H1 (cell line): ENCODE results near the gene DISC1. TPM values are rescaled to one million over a fixed set of nuclear protein-coding genes. Genes with fewer than 3 reads are reported as not detected.

ENCODE experiments used
- CTCF ChIA-PET: fragments of 300-600 bp; sonication (Branson Sonifier 250); formaldehyde crosslinking; loops from one replicate; lab custom pipeline; 2021; ENCODE audit not compliant: partially characterized antibody; lab: Charles Lee
- POLR2A ChIA-PET: fragments of 300-600 bp; sonication (Branson Sonifier 250); formaldehyde crosslinking; loops from one replicate; lab custom pipeline; 2021; ENCODE audit warnings: inconsistent platforms; ENCODE audit not compliant: partially characterized antibody; lab: Charles Lee
- DNase-seq, 2 experiments: peaks; one replicate each; pipeline versions ENCODE4 v3.0.0 to v3.0.0-alpha.2; 2010 to 2022; ENCODE audit warnings: low spot score in 2 of 2, low read depth in 1 of 2, mixed read lengths in 1 of 2
- FAIRE-seq: peaks from 2 replicates; lab custom pipeline; 2011; peaks lifted over from hg19 to GRCh38; lab: Jason Lieb, UNC
- H2AFZ ChIP-seq: 2 replicates; pipeline ENCODE4 v1.8.1; 2012; ENCODE audit warnings: low read length, inconsistent platforms
- H2AK5ac ChIP-seq: 2 replicates; pipeline ENCODE4 v1.6.1; 2013; ENCODE audit warnings: low read depth, low read length
- H2BK120ac ChIP-seq: replicated peaks from 2 replicates; pipeline ENCODE3; 2013; ENCODE audit warnings: low read depth, low read length, inconsistent platforms
- H2BK12ac ChIP-seq: 2 replicates; pipeline ENCODE4 v1.6.1; 2013; ENCODE audit warnings: low read depth, low read length
- H2BK15ac ChIP-seq: 2 replicates; pipeline ENCODE4 v1.6.1; 2013; ENCODE audit warnings: low read length
- H2BK20ac ChIP-seq: 2 replicates; pipeline ENCODE4 v1.6.1; 2013; ENCODE audit warnings: low read length
- H2BK5ac ChIP-seq: 2 replicates; pipeline ENCODE4 v1.6.1; 2013; ENCODE audit warnings: low read depth, low read length
- H3K14ac ChIP-seq: 2 replicates; pipeline ENCODE4 v1.6.1; 2013; ENCODE audit warnings: inconsistent platforms; ENCODE audit not compliant: insufficient read length
- H3K18ac ChIP-seq: 2 replicates; pipeline ENCODE4 v1.6.1; 2013; ENCODE audit warnings: low read length; ENCODE audit errors: extremely low read depth
- H3K23ac ChIP-seq: 2 replicates; pipeline ENCODE4 v1.6.1; 2013; ENCODE audit warnings: inconsistent platforms; ENCODE audit not compliant: insufficient read length
- H3K23me2 ChIP-seq: 2 replicates; pipeline ENCODE4 v1.6.1; 2013; ENCODE audit warnings: low read depth, low read length
- H3K27ac ChIP-seq: 2 replicates; pipeline ENCODE4 v1.6.1; 2011; ENCODE audit warnings: low read depth, low read length, inconsistent platforms
- H3K27me3 ChIP-seq, 4 experiments: replicated peaks in 1 of 4; 1 replicate in 1 of 4; 2 replicates in 3 of 4; pipeline versions ENCODE4 v1.6.1 to v1.8.1; 2011 to 2013; ENCODE audit warnings: low read length in 3 of 4, mild to moderate bottlenecking in 3 of 4, inconsistent platforms in 2 of 4, mixed read lengths in 2 of 4, moderate library complexity in 1 of 4; ENCODE audit not compliant: control insufficient read depth in 3 of 4, insufficient read depth in 3 of 4; ENCODE audit errors: extremely low read depth in 1 of 4
- H3K36me3 ChIP-seq, 4 experiments: 2 replicates each; pipeline versions ENCODE4 v1.6.1 to v1.8.1; 2011 to 2013; ENCODE audit warnings: mild to moderate bottlenecking in 4 of 4, low read length in 3 of 4, moderate library complexity in 2 of 4, control low read depth in 1 of 4, inconsistent platforms in 1 of 4; ENCODE audit not compliant: insufficient read depth in 4 of 4, control insufficient read depth in 2 of 4
- H3K4ac ChIP-seq: replicated peaks from 2 replicates; pipeline ENCODE3; 2013; ENCODE audit warnings: low read length, low read depth, mixed read lengths, inconsistent platforms; ENCODE audit not compliant: insufficient read length
- H3K4me1 ChIP-seq, 4 experiments: replicated peaks in 1 of 4; 1 replicate in 1 of 4; 2 replicates in 3 of 4; pipeline versions ENCODE4 v1.6.1 to v1.8.1; 2011 to 2013; ENCODE audit warnings: low read length in 3 of 4, inconsistent platforms in 2 of 4, mixed read lengths in 1 of 4; ENCODE audit not compliant: insufficient read depth in 4 of 4, control insufficient read depth in 3 of 4
- H3K4me2 ChIP-seq, 2 experiments: 2 replicates each; pipeline versions ENCODE4 v1.6.1 to v1.8.1; 2011 to 2013; ENCODE audit warnings: low read depth in 2 of 2, low read length in 2 of 2, control low read depth in 1 of 2, inconsistent platforms in 1 of 2, mild to moderate bottlenecking in 1 of 2; ENCODE audit not compliant: insufficient read depth in 1 of 2
- H3K4me3 ChIP-seq, 4 experiments: fragments of 200-600, 300-600 bp in 1 of 4; sonication (generic), shearing (Covaris generic), sonication (Bioruptor Twin) in 1 of 4; 2 replicates each; pipeline versions ENCODE4 v1.5.1 to v1.8.1; 2011 to 2016; ENCODE audit warnings: low read length in 4 of 4, low read depth in 3 of 4, control low read depth in 2 of 4, inconsistent platforms in 2 of 4, mild to moderate bottlenecking in 2 of 4, mixed read lengths in 1 of 4, moderate library complexity in 1 of 4; ENCODE audit not compliant: insufficient read depth in 2 of 4; ENCODE audit errors: extremely low read depth in 1 of 4
- H3K56ac ChIP-seq: replicated peaks from 2 replicates; pipeline ENCODE3; 2013; ENCODE audit warnings: low read depth, mild to moderate bottlenecking, mixed read lengths, low read length, inconsistent platforms; ENCODE audit not compliant: insufficient read length
- H3K79me1 ChIP-seq: 2 replicates; pipeline ENCODE4 v1.6.1; 2013; ENCODE audit warnings: low read depth, low read length, control low read depth
- H3K79me2 ChIP-seq, 2 experiments: 2 replicates each; pipeline versions ENCODE4 v1.6.1 to v1.8.1; 2012 to 2013; ENCODE audit warnings: low read length in 2 of 2, mild to moderate bottlenecking in 2 of 2, inconsistent platforms in 1 of 2; ENCODE audit not compliant: insufficient read depth in 2 of 2, control insufficient read depth in 1 of 2
- H3K9ac ChIP-seq, 4 experiments: replicated peaks in 1 of 4; 1 replicate in 1 of 4; 2 replicates in 3 of 4; pipeline versions ENCODE4 v1.6.1 to v1.8.1; 2011 to 2013; ENCODE audit warnings: low read depth in 3 of 4, low read length in 3 of 4, control low read depth in 2 of 4, mild to moderate bottlenecking in 2 of 4, moderate library complexity in 2 of 4, inconsistent platforms in 1 of 4; ENCODE audit errors: extremely low read depth in 1 of 4
- H3K9me3 ChIP-seq, 2 experiments: 2 replicates each; pipeline versions ENCODE4 v1.6.1 to v1.8.1; 2012 to 2013; ENCODE audit warnings: mild to moderate bottlenecking in 2 of 2, moderate library complexity in 2 of 2, control low read depth in 1 of 2, inconsistent platforms in 1 of 2, low read depth in 1 of 2, low read length in 1 of 2, mixed read lengths in 1 of 2; ENCODE audit not compliant: insufficient read depth in 2 of 2
- H4K20me1 ChIP-seq, 2 experiments: replicated peaks in 1 of 2; 2 replicates each; pipeline versions ENCODE3 to v1.8.1; 2011 to 2013; ENCODE audit warnings: inconsistent platforms in 2 of 2, low read length in 2 of 2, mild to moderate bottlenecking in 1 of 2; ENCODE audit not compliant: insufficient read depth in 2 of 2, control insufficient read depth in 1 of 2
- H4K5ac ChIP-seq: 2 replicates; pipeline ENCODE4 v1.6.1; 2013; ENCODE audit warnings: low read length, low read depth, mixed read lengths, inconsistent platforms; ENCODE audit not compliant: insufficient read length
- H4K8ac ChIP-seq: 2 replicates; pipeline ENCODE4 v1.8.0; 2013; ENCODE audit warnings: mild to moderate bottlenecking, moderate library complexity, low read length, inconsistent platforms; ENCODE audit not compliant: insufficient read depth; ENCODE audit errors: extremely low read depth
- H4K91ac ChIP-seq: replicated peaks from 2 replicates; pipeline ENCODE3; 2013; ENCODE audit warnings: low read length, mixed read lengths, inconsistent platforms; ENCODE audit not compliant: insufficient read length
- CBX8 ChIP-seq: fragments of 300-800, 300-1000 bp; sonication (generic); IDR thresholded peaks from 2 replicates; pipeline ENCODE4 v1.7.1; 2016; ENCODE audit warnings: low read depth, low read length, borderline replicate concordance
- CEBPB ChIP-seq: IDR thresholded peaks from 2 replicates; pipeline ENCODE4 v1.6.1; 2012; ENCODE audit warnings: low read depth, low read length
- CREB1 ChIP-seq: IDR thresholded peaks from 2 replicates; pipeline ENCODE4 v1.6.1; 2012; ENCODE audit warnings: inconsistent platforms
- WGBS, 2 experiments: shearing (Covaris generic) in 1 of 2; methylation state at CpG; one replicate each; pipeline versions ENCODE4 v1.1.6 to v1.1.7; 2013 to 2015; ENCODE audit warnings: low lambda C conversion rate in 2 of 2, mixed read lengths in 2 of 2, inconsistent platforms in 1 of 2, low coverage in 1 of 2, missing lambda C conversion rate in 1 of 2; ENCODE audit not compliant: insufficient replicate concordance in 2 of 2, insufficient coverage in 1 of 2, insufficient read length in 1 of 2; ENCODE audit errors: extremely low coverage in 1 of 2, missing lambda C conversion rate in 1 of 2; 5-methylcytosine and 5-hydroxymethylcytosine counted together
- polyA plus RNA-seq, 7 experiments: library from polyadenylated mRNA; depleted of rRNA in 3 of 7; stranded (reverse) in 5 of 7; unstranded in 2 of 7; fragments of >200 nt in 5 of 7; fragments of 200-250 nt in 2 of 7; gene quantifications; 1 replicate in 5 of 7; 2 replicates in 1 of 7; 4 replicates in 1 of 7; pipeline versions ENCODE4 v1.2.1 to v1.2.3, GENCODE V29; 2011 to 2013; ENCODE audit warnings: missing spikeins in 2 of 7, mixed read lengths in 2 of 7
- total RNA-seq: library from RNA; stranded (reverse); fragmentation: NEBNext Ultra II Directional; extraction: Animal tissue kit (Norgen Biotek cat#: 25700); gene quantifications from 2 replicates; pipeline ENCODE4 v1.2.1, GENCODE V29; 2021

Gene DISC1
- total and polyA plus RNA-seq, 2 of the 8 experiments (the other 6 are each of a cell fraction or from before 2014, with no cell fraction given), result 1.1 to 3.5 TPM

DNA sequence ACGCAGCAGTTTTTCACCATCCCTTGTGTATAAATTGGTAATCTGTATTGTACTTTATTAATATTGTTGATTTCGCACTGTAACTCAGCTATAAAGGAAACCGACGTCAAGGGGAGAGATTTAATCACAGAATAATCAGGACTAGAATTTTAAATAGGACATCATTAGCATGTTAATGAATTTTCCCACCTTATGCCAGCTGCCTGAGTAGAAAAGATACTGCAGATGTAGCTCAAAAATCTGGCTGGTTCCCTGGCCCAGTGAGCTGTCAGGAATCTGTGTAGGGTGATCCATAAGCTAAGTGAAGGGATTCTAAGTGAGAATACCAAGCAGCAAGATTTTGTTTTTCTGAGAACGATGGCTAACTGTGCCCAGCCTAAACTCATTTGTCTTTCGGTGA lies 195.5 kb downstream of the DISC1 start:
- H3K18ac ChIP-seq, result no peak overlapping the region
- ChIA-PET CTCF (interaction anchor here (0.6 to 2.3 kb wide), 7 partner anchors 14 to 308 kb away, joined by 3 to 10 read pairs (median 4); no protein-coding TSS in a partner anchor), POLR2A (no interaction called here)
- H2BK120ac ChIP-seq, result no peak overlapping the region
- H2BK20ac ChIP-seq, result no peak overlapping the region
- no peaks in the 10 kb centered on the region for H3K27me3 ChIP-seq
- H2AK5ac ChIP-seq, result no peak overlapping the region
- no peaks in the 10 kb centered on the region for H3K9me3 ChIP-seq
- H2BK12ac ChIP-seq, result no peak overlapping the region
- no peak overlapping the region for H3K27ac ChIP-seq
- DNase-seq (no peak), FAIRE-seq (no peak)
- H2AFZ ChIP-seq, result no peak overlapping the region
- H3K4me1 ChIP-seq, result no peaks in the 10 kb centered on the region
- no peak overlapping the region for H3K4ac ChIP-seq
- H3K79me1 ChIP-seq, result no peaks in the 10 kb centered on the region
- no peak overlapping the region for H4K5ac ChIP-seq
- H3K36me3 ChIP-seq, result no peaks in the 10 kb centered on the region
- H2BK5ac ChIP-seq, result no peak overlapping the region
- no peak overlapping the region for H3K4me3 ChIP-seq
- no peak overlapping the region for H3K14ac ChIP-seq
- no peak overlapping the region for H4K8ac ChIP-seq
- no peak overlapping the region for H3K56ac ChIP-seq
- no peak overlapping the region for H3K9ac ChIP-seq
- 83% methylated on average over 6 of the region's 6 CpGs; no CpG with 5 or more reads in 1 of the 2 experiments for WGBS, 2 experiments
- H3K23ac ChIP-seq, result no peak overlapping the region
- no peak overlapping the region for H2BK15ac ChIP-seq
- no peaks in the 10 kb centered on the region; the same call in 1 of the 2 replicates for H3K23me2 ChIP-seq
- no peak overlapping the region for H4K91ac ChIP-seq
- TF ChIP-seq CEBPB (no peak), CBX8 (no peak), CREB1 (no peak)
- TF ChIP-seq, all 59 proteins: peak for 0
- Histone ChIP-seq H3K79me2 (no peaks in the 10 kb centered on the region), H4K20me1 (no peaks in the 10 kb centered on the region), H3K4me2 (no peak overlapping the region)
